T follicular helper cell (primary cell): ENCODE measurements around the gene CAMK2A.

Experiments
- DNase-seq: peaks from one replicate; pipeline ENCODE4 v3.0.0-alpha.2; 2020; ENCODE audit warnings: low read depth
- total RNA-seq, 2 experiments: gene quantifications; one replicate each; lab custom pipeline; 2026; lab: John Stamatoyannopoulos, UW

Gene CAMK2A
- 0 to 0.06 reads per million in 2 experiments for total RNA-seq

GRCh38 chr5:150289551-150290390 is at the start of gene CAMK2A:
CAMK2A (minus strand) TSS chr5:150289773; CDS start chr5:150289625, 148 bp downstream.
- DNase-seq: no peak

GRCh38 chr5:150339165-150339564 is 49.6 kb upstream of the CAMK2A start:
- DNase-seq: no peak

DNA sequence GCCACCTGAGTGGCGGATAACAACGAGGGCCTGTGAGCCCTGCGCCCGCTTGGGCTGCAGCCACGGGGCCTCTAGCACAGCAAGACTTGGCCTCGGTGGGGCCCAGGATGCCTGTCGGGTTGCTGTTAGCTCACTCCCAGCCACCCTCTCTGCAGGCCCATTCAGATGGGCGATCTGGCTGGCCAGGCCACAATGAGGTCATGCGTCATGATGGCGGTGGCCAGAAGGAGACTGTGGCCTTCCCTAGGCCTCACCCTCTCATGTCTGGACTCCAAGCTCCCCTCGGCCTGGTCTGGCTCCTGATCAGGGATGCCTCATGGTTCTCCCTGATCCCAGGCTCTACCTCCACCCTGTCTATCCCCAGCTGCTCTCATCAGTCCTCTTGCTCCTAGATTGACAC is 49.0 kb upstream of the CAMK2A start:
- no peak for DNase-seq

DNA sequence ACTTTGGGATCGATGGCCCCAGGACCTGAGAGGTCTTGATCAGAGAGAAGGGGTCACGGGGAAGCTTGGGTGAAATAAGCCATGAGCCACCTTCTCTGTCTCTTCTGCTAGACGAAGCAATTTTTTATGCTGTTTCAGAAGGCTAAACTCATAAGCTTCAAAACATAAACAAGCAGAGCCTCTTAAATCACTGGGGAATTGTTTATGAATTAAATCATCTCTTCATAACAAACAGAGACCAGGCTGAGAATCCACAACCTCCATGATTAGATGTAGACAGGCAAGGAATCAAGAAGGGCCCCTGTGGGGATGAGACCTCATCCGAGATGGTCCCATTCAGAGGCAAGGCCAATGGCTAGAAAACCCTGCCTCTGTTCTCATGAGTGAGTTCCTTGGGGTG is 46.2 kb upstream of the CAMK2A start:
- no peak for DNase-seq

DNA sequence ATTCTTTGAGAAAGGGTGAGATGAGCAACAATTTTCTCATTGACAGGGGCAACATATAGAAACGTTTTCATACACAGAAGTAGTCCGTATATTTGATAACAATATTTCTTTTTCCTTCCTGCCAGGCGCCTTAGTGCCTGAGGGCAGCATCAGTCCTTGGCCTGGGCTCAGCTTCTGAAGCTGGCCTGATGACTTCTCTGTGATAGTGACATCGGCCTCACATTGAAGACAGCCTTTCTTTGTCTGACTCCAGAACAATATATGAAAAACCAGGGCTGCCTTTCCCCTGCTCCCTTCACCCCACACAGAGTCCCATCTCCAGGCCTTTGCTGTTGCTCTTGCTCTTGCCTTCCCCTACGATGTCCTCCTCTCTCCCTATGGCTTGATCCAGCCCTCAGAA is 43.8 kb upstream of the CAMK2A start:
- no peak for DNase-seq

DNA sequence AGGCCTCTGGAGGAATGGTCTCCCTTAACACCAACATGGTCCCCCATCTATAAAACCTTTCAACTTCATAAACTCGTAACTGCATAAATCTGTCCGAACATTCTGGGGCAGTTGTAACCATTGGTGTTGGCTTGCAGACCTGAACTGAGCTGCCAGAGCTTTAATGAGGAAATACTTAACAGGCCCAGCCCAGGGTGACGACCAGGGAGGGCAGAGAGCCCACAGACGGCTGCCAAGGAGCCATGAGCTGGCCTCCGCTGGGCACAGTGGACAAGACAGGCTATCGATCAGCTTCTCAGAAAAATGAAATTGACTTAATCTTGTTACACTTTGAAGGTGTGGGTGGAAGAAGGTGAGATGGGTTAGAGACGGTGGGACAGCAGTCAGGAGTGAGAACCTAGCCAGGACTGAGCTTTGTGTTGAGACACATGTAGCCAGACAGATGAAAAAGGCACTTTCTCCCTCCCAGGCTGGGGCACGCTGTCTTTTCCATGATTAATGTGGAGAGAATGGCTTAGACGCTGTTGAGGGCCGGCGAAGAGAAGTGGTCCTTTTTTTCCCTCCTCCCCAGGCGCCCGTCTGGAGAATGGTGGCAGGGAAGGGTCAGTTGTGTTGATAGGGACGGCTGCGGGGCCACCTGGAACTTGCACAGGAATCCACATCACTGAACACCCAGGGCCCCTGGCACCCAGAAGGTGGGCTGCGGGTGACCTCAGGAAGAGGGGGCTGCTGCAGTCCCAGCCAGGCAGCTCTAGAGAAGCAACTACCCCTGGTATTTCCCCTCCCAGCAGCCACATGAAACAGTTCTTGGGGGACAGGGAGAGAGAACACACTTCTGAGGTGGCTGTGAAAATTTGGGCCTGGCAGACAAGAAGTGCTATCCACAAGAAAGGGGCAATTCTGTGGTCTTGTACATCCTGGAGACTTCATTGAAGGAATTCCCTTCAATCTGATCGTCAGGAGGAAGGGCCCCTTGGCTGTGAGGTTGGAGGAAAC is 40.6 kb upstream of the CAMK2A start:
- DNase-seq: no peak

DNA sequence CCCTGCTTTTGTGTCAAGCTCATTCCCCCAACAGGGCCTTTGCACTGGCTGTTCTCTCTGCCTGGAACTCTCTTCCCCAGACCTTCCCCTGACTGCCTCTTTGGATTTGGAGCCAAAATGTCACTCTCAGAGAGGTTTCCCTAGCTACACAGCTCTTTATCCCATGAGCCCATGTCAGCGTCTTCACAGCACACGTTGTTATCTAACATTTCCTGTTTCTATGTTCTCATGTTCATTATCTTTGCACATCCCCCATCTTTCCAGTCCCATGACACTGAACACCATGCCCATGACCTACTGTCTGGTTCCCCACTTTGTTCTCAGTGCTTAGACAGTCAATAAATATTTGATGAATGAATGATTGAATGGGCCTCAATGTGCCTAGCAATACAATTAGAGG is 39.5 kb upstream of the CAMK2A start:
- DNase-seq: no peak

- no peak for DNase-seq
Observed at GRCh38 chr5:150328515-150328914, 38.9 kb upstream of the CAMK2A start.

- no peak for DNase-seq
Observed at GRCh38 chr5:150327139-150327538, 37.6 kb upstream of the CAMK2A start.

- no peak for DNase-seq
Observed at GRCh38 chr5:150326707-150327106, 37.1 kb upstream of the CAMK2A start.

DNA sequence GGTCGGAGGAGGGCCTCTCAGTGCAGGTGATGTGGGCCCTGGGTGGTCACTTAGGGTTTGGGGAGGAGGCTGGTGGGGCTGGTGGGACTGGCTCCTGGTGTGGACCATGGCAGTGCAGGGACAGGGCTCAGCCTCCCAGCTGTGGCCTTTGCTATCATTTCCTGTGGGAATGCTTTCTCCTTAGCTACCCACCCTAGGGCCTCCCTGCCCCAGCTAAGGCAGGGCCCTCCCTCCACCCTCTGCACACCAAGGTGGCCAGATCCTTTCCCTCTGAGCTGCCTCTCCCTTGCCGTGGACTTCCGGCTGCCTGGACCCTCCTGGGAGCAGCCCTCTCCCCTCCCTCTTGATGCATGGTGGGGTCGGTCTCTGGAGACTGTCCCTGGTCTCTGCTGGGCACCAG is 35.9 kb upstream of the CAMK2A start:
- DNase-seq: no peak

DNA sequence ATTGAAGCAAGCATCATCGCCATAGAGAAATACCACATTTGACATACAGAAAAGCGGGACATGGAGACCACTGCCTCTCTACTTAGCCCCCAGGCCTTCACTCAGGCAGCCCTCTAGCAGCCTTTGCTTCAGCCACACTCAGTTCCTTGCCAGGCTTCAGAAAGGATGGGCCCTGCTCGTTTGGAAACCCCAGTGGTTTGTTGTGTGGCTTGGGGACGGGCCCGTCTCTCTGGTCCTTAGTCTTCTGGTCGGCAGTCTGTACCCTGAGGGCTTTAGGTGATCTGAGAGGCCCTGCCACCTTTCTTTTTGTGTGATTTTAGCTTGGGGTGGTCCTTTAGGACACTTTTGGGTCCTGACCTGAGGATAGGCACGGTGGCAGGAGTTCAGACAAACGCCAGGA is 34.2 kb upstream of the CAMK2A start:
- DNase-seq: no peak

DNA sequence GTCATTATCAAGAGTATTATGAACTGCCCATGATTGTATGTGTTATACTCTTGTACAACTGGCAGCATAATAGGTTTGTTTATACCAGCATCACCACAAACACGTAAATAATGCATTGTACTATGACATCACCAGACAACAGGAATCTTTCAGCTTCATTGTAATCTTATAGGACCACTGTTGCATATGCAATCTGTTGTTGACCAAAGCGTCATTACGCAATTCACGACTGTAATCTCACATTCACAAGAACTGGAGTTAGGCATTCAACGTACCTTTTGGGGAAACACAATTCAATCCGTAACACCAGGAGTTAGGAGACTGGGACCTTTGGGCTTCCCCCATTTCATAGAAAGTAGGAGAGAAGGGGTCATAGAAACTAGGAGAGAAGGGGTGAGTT is 33.5 kb upstream of the CAMK2A start:
- DNase-seq: no peak

- DNase-seq: no peak
Observed at GRCh38 chr5:150322202-150322601, 32.6 kb upstream of the CAMK2A start.

GRCh38 chr5:150321784-150322183 is 32.2 kb upstream of the CAMK2A start:
- no peak for DNase-seq

DNA sequence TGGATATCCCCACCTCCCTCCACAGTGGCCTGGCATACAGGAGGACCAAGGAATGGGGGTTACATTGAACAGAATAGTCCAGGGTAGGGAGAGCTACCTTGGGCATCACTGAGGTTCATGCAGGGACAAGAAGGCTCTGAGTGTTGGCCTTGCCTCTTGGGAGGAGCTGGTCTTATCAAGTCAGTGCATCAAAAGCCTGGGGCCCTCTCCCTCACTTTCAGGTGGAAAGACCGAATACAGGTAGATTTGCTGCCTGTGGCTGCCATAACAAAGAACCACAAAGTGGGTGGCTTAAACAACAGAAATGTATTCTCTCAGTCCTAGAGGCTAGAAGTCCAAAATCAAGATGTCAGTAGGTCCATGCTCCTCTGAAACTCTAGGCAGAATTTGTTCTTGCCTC is 31.6 kb upstream of the CAMK2A start:
- no peak for DNase-seq

- DNase-seq: no peak
Observed at GRCh38 chr5:150320044-150320613, 30.6 kb upstream of the CAMK2A start.

DNA sequence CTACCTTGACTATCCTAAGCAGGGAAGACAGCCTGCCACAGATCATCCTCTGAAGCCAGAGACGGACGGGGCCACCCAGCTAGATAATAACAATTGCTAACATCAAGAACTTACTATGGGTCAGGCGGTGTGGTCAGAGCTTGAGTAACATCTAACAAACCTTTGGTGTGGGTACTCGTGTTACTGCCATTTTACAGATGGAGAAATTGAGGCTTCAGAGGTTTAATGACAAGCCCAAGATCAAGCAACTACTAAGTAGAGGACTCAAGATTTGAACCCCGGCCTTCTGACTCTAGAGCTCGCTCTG is 29.9 kb upstream of the CAMK2A start:
- DNase-seq: no peak

GRCh38 chr5:150318613-150319483 is 29.3 kb upstream of the CAMK2A start:
- no peak for DNase-seq

DNA sequence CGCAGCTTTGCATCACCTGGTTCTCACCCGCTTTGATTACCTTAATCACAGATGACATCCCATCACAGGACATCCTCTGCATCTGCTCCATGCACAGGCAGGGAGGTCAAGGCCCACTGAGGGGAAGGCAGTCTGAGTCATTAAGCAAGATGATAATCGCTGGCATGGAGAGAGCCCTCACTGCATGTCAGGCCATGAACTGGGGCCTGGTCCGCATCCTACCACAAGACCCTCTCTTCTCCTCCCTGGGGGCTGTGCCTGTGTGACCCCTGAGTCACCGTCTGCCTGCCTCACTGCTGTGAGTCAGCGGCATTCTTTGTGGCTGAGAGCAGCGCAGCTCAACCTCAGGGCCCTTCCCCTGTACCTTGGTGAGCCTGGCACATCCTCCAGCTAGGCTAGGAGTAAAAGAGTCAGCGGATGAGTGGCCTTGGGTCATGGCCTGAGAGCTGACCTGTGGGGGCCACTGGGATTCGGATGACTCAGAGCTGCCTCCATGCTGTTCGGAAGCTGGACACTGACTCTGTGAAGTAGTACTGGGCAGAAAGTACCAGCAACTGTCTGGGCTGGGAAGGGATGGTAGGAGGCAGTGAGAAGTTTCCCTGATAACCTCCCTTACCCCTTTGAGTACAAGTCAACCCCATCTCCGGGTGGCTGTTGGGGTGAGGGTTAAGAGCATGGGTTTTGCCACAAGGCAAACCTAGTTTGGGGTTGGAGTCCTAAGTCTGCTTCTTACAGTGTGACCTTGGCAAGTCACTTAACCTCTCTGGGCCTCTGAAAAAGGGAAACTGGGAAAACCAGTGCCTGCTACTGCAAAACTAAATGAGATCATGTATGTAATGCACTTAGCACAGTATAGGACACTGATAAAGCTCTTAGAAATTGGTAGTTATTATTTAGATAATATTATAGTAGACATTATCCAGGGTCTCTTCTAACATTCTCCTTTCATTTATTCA is 27.8 kb upstream of the CAMK2A start:
- no peak for DNase-seq
